NCI-H187 treated with DMSO at 0.1 percent for 48 hours (cell line): ENCODE measurements around the gene STAC2.
"Not testable (repeated sequence)": the region's sequence is repeated elsewhere in the genome, so short reads cannot be mapped to it uniquely, and the experiment has no call there.

Experiments
- DNase-seq: peaks from one replicate; lab custom pipeline; 2025; lab: John Stamatoyannopoulos, UW

Gene STAC2

GRCh38 chr17:39186481-39187002 lies 39.2 kb downstream of the STAC2 start:
- no peak for DNase-seq

GRCh38 chr17:39183720-39184119 lies 42.0 kb downstream of the STAC2 start:
- DNase-seq = no peak

GRCh38 chr17:39183045-39183444 lies 42.7 kb downstream of the STAC2 start:
- DNase-seq = no peak

GRCh38 chr17:39181303-39181702 lies 44.4 kb downstream of the STAC2 start:
- no peak for DNase-seq

- DNase-seq = no peak
Observed at GRCh38 chr17:39178536-39178935, 47.2 kb downstream of the STAC2 start.

- no peak for DNase-seq
Observed at GRCh38 chr17:39177256-39177655, 48.5 kb downstream of the STAC2 start.

- no peak for DNase-seq
Observed at GRCh38 chr17:39175695-39176093, 50.1 kb downstream of the STAC2 start.

- DNase-seq = no peak
Observed at GRCh38 chr17:39174920-39175694, 50.6 kb downstream of the STAC2 start.

GRCh38 chr17:39173526-39174274 lies 52.0 kb downstream of the STAC2 start:
- DNase-seq = no peak

GRCh38 chr17:39173080-39173479 lies 52.7 kb downstream of the STAC2 start:
- no peak for DNase-seq

- no peak for DNase-seq
Observed at GRCh38 chr17:39171933-39172332, 53.8 kb downstream of the STAC2 start.

- no peak for DNase-seq
Observed at GRCh38 chr17:39170558-39170957, 55.2 kb downstream of the STAC2 start.

GRCh38 chr17:39170109-39170508 lies 55.6 kb downstream of the STAC2 start:
- no peak for DNase-seq

GRCh38 chr17:39169518-39169917 lies 56.2 kb downstream of the STAC2 start:
- DNase-seq = no peak

GRCh38 chr17:39169101-39169500 lies 56.6 kb downstream of the STAC2 start:
- DNase-seq = no peak

- not testable (repeated sequence) for DNase-seq
Observed at GRCh38 chr17:39168503-39168902, 57.2 kb downstream of the STAC2 start.

GRCh38 chr17:39167476-39167875 lies 58.3 kb downstream of the STAC2 start:
- DNase-seq = no peak

GRCh38 chr17:39166437-39167335 lies 59.1 kb downstream of the STAC2 start:
- no peak for DNase-seq

GRCh38 chr17:39165841-39166349 lies 59.9 kb downstream of the STAC2 start, which contains the start of gene ARL5C:
Gene ARL5C, minus strand, starts transcription at chr17:39166161. Its CDS starts 401 bp downstream, at chr17:39165760.
- DNase-seq = no peak

GRCh38 chr17:39165178-39165840 lies 60.4 kb downstream of the STAC2 start:
- DNase-seq = no peak

- DNase-seq = no peak
Observed at GRCh38 chr17:39164675-39165143, 61.0 kb downstream of the STAC2 start.
